ENCODE results near the gene TOX4. TPM values are rescaled to one million over a fixed set of nuclear protein-coding genes. Genes with fewer than 3 reads are reported as not detected.
"Not testable (repeated sequence)": the region's sequence is repeated elsewhere in the genome, so short reads cannot be mapped to it uniquely, and the experiment has no call there.

The TOX4 gene

GRCh38 chr14:21544588-21544987 lies 67.6 kb downstream of the TOX4 start:
- not testable (repeated sequence) for H3K36me3 ChIP-seq (ENCODE audit: control insufficient read depth, insufficient read depth, low read length); H3K79me2 ChIP-seq (ENCODE audit: control insufficient read depth, insufficient read depth, low read length); H3K4me1 ChIP-seq (ENCODE audit: control insufficient read depth, low read depth, low read length); H2AK5ac ChIP-seq (ENCODE audit: low read length); H2BK5ac ChIP-seq (ENCODE audit: low read length); H2BK15ac ChIP-seq (replicated peaks; ENCODE audit: low read depth); H4K5ac ChIP-seq (ENCODE audit: low read length); H3K18ac ChIP-seq (ENCODE audit: low read length); H3K56ac ChIP-seq (ENCODE audit: low read length); DNase-seq; H3K4me3 ChIP-seq (ENCODE audit: low read length); H2BK120ac ChIP-seq (ENCODE audit: low read depth, low read length); H3K23ac ChIP-seq (ENCODE audit: low read length); H3K4me2 ChIP-seq (ENCODE audit: low read length); H3K27ac ChIP-seq (ENCODE audit: low read depth, low read length); H3K79me1 ChIP-seq (ENCODE audit: low read length); H3K9ac ChIP-seq (ENCODE audit: low read length); H3K27me3 ChIP-seq (ENCODE audit: insufficient read depth, low read length, poor library complexity)
- Histone ChIP-seq H3K4ac (ENCODE audit: low read depth, low read length) (peak overlapping the region; percentile 95), H4K8ac (ENCODE audit: low read depth, low read length) (peak overlapping the region; percentile 56)
- no CpG with 5 or more reads among the region's 7 CpGs for WGBS (ENCODE audit: extremely low coverage, insufficient coverage, low lambda C conversion rate)

Small RNA genes within 50 kb of the gene (small RNA-seq; reads per million reads assigned to genes)
- gene RN7SL650P (ENCODE audit: insufficient read depth) = not detected
